HG03575 (cell line): ENCODE results near the gene LRIT3.

Source experiments
- ATAC-seq: cut with Tn5 transposase; IDR thresholded peaks from one replicate; pipeline ENCODE4 v1.9.1; 2021; ENCODE audit not compliant: unreplicated experiment, insufficient number of reproducible peaks, low FRiP score; ENCODE audit errors: extremely low read depth

The LRIT3 gene

GRCh38 chr4:109886303-109886702 lies 38.4 kb downstream of the LRIT3 start:
- no peak for ATAC-seq

GRCh38 chr4:109887071-109887470 lies 39.2 kb downstream of the LRIT3 start:
- no peak for ATAC-seq

DNA sequence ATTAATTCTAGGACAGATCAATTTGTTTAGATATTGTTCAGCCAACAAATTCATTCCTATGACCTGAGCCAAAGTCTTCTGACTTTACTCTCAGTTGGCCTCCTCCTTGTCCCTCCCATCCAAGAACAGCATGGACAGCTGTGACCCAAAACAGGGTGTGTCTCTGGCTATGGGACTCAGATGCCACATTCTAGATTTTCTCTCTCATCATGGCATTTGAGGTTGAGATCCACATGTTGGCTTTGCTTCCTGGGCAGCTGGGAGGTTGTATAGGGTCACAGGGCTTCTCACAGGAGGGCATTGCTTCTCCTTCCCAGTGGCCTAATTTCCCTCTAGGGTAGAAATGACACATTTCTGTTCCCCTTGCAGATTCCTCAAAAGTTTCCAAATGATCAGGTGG lies 42.2 kb downstream of the LRIT3 start:
- no peak for ATAC-seq

- no peak for ATAC-seq
Measured at GRCh38 chr4:109902559-109903251, 54.8 kb downstream of the LRIT3 start.

DNA sequence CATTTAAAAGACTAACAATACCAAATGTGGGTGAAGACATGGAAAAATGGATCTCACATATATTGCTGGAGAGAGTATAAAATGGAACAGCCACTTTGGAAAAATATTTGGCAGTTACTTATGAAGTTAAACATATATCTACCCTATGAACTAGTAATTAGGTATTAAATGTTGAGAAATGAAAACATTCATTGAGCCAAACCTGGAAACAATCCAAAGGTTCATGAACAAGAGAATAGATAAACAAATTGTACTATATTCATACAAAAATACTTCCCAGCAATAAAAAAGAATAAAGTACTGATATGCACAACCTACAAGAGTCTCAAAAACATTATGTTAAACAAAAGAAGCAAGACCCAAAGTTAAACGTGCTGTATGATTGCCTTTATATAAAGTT lies 60.8 kb downstream of the LRIT3 start:
- ATAC-seq, result no peak

DNA sequence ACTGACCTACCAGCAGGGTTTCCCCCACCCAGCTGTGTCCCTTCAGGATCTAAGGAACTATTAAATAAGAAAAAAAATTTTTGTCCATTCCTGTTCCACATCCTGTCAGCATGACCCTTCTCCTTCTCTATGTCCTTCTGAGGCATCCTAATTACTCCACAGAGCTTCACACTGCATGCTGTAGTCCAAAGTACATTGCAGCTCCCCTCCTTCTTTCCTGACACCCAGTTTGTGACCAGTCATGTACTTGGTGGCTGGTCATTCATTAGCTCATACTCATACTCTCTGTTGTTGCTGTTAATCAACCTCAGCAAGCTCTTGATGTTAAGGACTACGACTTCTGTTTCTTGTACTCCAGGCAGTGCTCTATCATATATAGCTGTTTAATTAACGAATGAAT lies 62.3 kb downstream of the LRIT3 start:
- no peak for ATAC-seq

- no peak for ATAC-seq
Measured at GRCh38 chr4:109912706-109913595, 65.0 kb downstream of the LRIT3 start, which contains the start of gene EGF. Gene EGF (plus strand): TSS chr4:109912883. CDS start chr4:109913336, 453 bp downstream.

DNA sequence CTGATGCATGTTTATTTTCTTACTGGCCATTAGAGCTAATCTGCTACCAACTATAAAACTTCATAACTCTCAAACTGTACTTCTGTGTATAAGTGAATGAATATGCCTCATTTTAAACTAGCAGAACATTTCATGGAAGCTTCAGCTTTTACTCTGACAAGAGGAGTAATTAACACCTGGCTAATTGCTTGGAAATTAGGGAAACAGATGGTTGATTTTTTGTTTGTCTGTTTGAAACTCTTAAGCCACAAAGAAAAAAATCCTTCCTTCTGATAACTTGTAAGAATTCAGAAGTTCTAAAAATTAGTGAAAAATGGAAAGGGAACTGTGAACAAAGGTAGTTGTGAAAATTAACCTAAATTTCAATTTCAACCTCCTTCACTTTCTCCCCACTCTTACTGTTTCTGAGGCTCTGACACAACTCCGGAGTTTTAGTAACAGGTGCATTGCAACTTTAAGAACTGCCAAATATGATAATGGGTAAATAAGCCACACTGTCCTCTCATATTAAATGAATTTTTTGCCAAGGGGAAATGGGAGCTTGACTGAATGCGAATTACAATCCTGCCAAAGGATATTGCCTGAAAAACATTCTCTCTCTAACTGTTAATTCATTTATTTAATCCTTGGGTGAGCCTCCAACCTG lies 65.8 kb downstream of the LRIT3 start:
- no peak for ATAC-seq

DNA sequence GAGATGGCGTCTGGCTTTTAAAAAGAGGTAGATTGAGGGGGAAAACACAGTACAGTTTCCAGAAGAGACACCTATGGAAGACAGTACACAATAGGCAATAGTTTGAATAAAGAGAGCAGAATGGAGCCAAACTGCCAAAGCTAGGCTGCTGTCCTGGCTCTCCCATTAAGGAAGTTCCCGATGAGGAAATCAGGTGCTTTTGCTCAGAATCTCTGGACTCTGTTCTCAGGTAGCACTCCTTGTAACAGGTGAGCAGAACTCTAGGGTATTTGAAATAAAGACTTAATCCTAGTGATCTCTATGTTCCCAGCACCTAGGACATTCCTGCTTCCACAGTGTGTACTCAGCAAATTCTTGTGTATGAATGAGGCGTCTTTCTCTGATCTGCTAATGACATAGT lies 66.4 kb downstream of the LRIT3 start:
- ATAC-seq, result no peak

GRCh38 chr4:109915385-109916026 lies 67.6 kb downstream of the LRIT3 start:
- ATAC-seq, result no peak

- ATAC-seq, result no peak
Measured at GRCh38 chr4:109916027-109916409, 68.1 kb downstream of the LRIT3 start.

DNA sequence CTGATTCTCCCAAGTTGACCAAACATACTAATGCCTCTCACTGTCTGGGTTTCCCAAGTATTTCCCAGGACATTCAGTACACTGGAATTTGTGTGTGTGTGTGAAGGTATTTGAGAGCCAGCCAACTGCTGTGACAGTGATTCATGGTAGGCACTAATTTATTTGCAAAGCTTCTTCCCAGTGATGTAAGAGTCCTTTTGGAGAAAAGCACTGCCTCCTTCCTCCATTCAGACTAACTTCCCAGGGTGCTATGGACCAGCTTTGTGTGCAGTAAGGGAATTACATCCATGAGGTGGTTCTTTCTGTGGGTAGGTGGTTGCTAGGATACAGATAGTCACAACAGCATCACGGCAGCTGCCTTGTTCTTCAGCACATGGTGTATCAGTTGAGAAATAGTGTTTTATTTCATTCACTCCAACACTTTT lies 73.5 kb downstream of the LRIT3 start:
- no peak for ATAC-seq
